Measurements from ENCODE around the gene COLEC11. TPM values are rescaled to one million over a fixed set of nuclear protein-coding genes. Genes with fewer than 3 reads are reported as not detected.

Gene COLEC11
- total RNA-seq, 1 experiment from 2014 or later: 1.3 TPM

DNA sequence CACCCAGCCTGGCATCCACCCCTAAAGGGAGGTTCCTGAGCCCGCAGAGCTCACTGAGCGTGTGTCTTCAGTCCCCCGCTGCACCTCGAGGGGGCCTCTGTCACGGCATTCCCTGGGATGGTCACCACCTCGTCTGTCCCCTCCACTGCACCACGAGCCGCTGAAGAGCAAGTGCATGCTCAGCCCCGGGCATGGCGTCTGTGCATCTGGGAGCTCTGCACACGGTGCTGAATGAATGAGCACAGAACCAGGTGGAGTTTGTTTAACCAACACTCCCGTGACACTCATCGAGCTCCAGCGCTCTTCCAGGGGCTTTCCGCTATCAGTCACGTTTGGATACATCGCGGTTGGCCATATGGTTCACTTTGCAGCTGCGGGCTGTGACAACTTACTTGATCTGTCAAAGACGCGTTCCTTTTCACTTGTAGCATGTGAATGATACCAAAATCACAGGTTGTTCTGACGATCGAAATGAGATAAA lies 72.3 kb downstream of the COLEC11 start:
- CTCF ChIA-PET: no interaction called here

More for the DNA sequence above, 72.3 kb downstream of the COLEC11 start:
- Mint-ChIP-seq H3K27me3 (ENCODE audit: low read depth) (no peaks in the 10 kb centered on the region; the same call in 1 of the 2 replicates), H3K4me3 (no peak overlapping the region), H3K9me3 (peaks cover 46% of the 10 kb centered on the region), H3K4me1 (no peaks in the 10 kb centered on the region), H3K27ac (no peak overlapping the region), H3K36me3 (peaks cover 21% of the 10 kb centered on the region)
- DNase-seq (ENCODE audit: low spot score) (no peak), ATAC-seq (no peak)
- TF ChIP-seq, protein P1, sequence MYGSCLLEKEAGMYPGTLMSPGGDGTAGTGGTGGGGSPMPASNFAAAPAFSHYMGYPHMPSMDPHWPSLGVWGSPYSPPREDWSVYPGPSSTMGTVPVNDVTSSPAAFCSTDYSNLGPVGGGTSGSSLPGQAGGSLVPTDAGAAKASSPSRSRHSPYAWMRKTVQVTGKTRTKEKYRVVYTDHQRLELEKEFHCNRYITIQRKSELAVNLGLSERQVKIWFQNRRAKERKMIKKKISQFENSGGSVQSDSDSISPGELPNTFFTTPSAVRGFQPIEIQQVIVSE (CRISPR knock-in tag; IDR thresholded peaks at IDR 0.05; ENCODE audit: borderline replicate concordance): no peak
- TF ChIP-seq NR2C2 (CRISPR knock-in tag; IDR thresholded peaks at IDR 0.05) (no peak), FOXK1 (CRISPR knock-in tag; IDR thresholded peaks at IDR 0.05) (no peak), PRRX2 (CRISPR knock-in tag; IDR thresholded peaks at IDR 0.05) (no peak), CBFB (CRISPR knock-in tag; IDR thresholded peaks at IDR 0.05; ENCODE audit: low read depth) (no peak), JAZF1 (CRISPR knock-in tag; IDR thresholded peaks at IDR 0.05) (no peak), NR3C1 (CRISPR knock-in tag; conservative IDR thresholded peaks at IDR 0.05; ENCODE audit: low read depth) (no peak), CREM (CRISPR knock-in tag; IDR thresholded peaks at IDR 0.05) (no peak), ETV6 (CRISPR knock-in tag; IDR thresholded peaks at IDR 0.05) (no peak), ATF1 (CRISPR knock-in tag; IDR thresholded peaks at IDR 0.05) (no peak), ZNF138 (CRISPR knock-in tag; conservative IDR thresholded peaks at IDR 0.05) (no peak), ZNF396 (CRISPR knock-in tag; IDR thresholded peaks at IDR 0.05; ENCODE audit: borderline replicate concordance) (no peak)
- TF ChIP-seq, protein P2, sequence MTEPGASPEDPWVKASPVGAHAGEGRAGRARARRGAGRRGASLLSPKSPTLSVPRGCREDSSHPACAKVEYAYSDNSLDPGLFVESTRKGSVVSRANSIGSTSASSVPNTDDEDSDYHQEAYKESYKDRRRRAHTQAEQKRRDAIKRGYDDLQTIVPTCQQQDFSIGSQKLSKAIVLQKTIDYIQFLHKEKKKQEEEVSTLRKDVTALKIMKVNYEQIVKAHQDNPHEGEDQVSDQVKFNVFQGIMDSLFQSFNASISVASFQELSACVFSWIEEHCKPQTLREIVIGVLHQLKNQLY (CRISPR knock-in tag; IDR thresholded peaks at IDR 0.05): no peak
- TF ChIP-seq, protein P3, sequence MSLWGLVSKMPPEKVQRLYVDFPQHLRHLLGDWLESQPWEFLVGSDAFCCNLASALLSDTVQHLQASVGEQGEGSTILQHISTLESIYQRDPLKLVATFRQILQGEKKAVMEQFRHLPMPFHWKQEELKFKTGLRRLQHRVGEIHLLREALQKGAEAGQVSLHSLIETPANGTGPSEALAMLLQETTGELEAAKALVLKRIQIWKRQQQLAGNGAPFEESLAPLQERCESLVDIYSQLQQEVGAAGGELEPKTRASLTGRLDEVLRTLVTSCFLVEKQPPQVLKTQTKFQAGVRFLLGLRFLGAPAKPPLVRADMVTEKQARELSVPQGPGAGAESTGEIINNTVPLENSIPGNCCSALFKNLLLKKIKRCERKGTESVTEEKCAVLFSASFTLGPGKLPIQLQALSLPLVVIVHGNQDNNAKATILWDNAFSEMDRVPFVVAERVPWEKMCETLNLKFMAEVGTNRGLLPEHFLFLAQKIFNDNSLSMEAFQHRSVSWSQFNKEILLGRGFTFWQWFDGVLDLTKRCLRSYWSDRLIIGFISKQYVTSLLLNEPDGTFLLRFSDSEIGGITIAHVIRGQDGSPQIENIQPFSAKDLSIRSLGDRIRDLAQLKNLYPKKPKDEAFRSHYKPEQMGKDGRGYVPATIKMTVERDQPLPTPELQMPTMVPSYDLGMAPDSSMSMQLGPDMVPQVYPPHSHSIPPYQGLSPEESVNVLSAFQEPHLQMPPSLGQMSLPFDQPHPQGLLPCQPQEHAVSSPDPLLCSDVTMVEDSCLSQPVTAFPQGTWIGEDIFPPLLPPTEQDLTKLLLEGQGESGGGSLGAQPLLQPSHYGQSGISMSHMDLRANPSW (CRISPR knock-in tag; conservative IDR thresholded peaks at IDR 0.05; ENCODE audit: low read depth): no peak
- TF ChIP-seq, protein P4, sequence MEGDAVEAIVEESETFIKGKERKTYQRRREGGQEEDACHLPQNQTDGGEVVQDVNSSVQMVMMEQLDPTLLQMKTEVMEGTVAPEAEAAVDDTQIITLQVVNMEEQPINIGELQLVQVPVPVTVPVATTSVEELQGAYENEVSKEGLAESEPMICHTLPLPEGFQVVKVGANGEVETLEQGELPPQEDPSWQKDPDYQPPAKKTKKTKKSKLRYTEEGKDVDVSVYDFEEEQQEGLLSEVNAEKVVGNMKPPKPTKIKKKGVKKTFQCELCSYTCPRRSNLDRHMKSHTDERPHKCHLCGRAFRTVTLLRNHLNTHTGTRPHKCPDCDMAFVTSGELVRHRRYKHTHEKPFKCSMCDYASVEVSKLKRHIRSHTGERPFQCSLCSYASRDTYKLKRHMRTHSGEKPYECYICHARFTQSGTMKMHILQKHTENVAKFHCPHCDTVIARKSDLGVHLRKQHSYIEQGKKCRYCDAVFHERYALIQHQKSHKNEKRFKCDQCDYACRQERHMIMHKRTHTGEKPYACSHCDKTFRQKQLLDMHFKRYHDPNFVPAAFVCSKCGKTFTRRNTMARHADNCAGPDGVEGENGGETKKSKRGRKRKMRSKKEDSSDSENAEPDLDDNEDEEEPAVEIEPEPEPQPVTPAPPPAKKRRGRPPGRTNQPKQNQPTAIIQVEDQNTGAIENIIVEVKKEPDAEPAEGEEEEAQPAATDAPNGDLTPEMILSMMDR (IDR thresholded peaks at IDR 0.05): no peak
- TF ChIP-seq, protein P5, sequence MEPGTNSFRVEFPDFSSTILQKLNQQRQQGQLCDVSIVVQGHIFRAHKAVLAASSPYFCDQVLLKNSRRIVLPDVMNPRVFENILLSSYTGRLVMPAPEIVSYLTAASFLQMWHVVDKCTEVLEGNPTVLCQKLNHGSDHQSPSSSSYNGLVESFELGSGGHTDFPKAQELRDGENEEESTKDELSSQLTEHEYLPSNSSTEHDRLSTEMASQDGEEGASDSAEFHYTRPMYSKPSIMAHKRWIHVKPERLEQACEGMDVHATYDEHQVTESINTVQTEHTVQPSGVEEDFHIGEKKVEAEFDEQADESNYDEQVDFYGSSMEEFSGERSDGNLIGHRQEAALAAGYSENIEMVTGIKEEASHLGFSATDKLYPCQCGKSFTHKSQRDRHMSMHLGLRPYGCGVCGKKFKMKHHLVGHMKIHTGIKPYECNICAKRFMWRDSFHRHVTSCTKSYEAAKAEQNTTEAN (CRISPR knock-in tag; IDR thresholded peaks at IDR 0.05): no peak
- TF ChIP-seq, protein P6, sequence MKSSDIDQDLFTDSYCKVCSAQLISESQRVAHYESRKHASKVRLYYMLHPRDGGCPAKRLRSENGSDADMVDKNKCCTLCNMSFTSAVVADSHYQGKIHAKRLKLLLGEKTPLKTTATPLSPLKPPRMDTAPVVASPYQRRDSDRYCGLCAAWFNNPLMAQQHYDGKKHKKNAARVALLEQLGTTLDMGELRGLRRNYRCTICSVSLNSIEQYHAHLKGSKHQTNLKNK (CRISPR knock-in tag; IDR thresholded peaks at IDR 0.05): no peak
- TF ChIP-seq, protein P7, sequence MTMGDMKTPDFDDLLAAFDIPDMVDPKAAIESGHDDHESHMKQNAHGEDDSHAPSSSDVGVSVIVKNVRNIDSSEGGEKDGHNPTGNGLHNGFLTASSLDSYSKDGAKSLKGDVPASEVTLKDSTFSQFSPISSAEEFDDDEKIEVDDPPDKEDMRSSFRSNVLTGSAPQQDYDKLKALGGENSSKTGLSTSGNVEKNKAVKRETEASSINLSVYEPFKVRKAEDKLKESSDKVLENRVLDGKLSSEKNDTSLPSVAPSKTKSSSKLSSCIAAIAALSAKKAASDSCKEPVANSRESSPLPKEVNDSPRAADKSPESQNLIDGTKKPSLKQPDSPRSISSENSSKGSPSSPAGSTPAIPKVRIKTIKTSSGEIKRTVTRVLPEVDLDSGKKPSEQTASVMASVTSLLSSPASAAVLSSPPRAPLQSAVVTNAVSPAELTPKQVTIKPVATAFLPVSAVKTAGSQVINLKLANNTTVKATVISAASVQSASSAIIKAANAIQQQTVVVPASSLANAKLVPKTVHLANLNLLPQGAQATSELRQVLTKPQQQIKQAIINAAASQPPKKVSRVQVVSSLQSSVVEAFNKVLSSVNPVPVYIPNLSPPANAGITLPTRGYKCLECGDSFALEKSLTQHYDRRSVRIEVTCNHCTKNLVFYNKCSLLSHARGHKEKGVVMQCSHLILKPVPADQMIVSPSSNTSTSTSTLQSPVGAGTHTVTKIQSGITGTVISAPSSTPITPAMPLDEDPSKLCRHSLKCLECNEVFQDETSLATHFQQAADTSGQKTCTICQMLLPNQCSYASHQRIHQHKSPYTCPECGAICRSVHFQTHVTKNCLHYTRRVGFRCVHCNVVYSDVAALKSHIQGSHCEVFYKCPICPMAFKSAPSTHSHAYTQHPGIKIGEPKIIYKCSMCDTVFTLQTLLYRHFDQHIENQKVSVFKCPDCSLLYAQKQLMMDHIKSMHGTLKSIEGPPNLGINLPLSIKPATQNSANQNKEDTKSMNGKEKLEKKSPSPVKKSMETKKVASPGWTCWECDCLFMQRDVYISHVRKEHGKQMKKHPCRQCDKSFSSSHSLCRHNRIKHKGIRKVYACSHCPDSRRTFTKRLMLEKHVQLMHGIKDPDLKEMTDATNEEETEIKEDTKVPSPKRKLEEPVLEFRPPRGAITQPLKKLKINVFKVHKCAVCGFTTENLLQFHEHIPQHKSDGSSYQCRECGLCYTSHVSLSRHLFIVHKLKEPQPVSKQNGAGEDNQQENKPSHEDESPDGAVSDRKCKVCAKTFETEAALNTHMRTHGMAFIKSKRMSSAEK (CRISPR knock-in tag; IDR thresholded peaks at IDR 0.05; ENCODE audit: borderline replicate concordance): no peak
- POLR2A ChIA-PET: no interaction called here
